Dedifferentiated amniotic fluid mesenchymal stem cell (primary cell): Measurements from ENCODE around the gene KDM3B.
"Not testable (repeated sequence)": the region's sequence is repeated elsewhere in the genome, so short reads cannot be mapped to it uniquely, and the experiment has no call there.

ENCODE experiments used
- DNase-seq: peaks from one replicate; pipeline ENCODE4 v3.0.0-alpha.2; 2016; ENCODE audit errors: extremely low spot score

Gene KDM3B

DNA sequence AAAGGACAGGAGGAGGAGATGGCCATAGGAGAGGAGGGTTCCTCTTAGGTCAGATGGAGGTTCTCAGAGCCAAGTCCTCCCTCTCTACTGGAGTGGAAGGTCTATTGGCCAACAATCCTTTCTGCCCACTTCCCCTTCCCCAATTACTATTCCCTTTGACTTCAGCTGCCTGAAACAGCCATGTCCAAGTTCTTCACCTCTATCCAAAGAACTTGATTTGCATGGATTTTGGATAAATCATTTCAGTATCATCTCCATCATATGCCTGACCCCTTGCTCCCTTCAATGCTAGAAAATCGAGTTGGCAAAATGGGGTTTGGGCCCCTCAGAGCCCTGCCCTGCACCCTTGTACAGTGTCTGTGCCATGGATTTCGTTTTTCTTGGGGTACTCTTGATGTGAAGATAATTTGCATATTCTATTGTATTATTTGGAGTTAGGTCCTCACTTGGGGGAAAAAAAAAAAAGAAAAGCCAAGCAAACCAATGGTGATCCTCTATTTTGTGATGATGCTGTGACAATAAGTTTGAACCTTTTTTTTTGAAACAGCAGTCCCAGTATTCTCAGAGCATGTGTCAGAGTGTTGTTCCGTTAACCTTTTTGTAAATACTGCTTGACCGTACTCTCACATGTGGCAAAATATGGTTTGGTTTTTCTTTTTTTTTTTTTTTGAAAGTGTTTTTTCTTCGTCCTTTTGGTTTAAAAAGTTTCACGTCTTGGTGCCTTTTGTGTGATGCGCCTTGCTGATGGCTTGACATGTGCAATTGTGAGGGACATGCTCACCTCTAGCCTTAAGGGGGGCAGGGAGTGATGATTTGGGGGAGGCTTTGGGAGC is 115.9 kb downstream of the KDM3B start:
- peak; percentile 74 for DNase-seq

DNA sequence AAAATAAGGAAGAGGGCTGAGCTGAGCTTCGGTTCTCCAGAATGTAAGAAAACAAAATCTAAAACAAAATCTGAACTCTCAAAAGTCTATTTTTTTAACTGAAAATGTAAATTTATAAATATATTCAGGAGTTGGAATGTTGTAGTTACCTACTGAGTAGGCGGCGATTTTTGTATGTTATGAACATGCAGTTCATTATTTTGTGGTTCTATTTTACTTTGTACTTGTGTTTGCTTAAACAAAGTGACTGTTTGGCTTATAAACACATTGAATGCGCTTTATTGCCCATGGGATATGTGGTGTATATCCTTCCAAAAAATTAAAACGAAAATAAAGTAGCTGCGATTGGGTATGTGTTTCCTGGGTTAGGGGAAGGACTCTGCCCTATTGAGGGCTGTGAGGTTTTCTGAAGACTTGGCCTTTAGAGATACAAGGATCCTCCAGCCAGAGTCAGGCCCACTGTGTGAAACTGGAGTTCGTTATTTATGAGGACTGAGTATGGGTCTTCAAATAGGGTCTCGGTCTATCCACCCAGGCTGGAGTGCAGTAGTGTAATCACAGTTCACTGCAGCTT is 116.6 kb downstream of the KDM3B start:
- DNase-seq: peak; percentile 93

DNA sequence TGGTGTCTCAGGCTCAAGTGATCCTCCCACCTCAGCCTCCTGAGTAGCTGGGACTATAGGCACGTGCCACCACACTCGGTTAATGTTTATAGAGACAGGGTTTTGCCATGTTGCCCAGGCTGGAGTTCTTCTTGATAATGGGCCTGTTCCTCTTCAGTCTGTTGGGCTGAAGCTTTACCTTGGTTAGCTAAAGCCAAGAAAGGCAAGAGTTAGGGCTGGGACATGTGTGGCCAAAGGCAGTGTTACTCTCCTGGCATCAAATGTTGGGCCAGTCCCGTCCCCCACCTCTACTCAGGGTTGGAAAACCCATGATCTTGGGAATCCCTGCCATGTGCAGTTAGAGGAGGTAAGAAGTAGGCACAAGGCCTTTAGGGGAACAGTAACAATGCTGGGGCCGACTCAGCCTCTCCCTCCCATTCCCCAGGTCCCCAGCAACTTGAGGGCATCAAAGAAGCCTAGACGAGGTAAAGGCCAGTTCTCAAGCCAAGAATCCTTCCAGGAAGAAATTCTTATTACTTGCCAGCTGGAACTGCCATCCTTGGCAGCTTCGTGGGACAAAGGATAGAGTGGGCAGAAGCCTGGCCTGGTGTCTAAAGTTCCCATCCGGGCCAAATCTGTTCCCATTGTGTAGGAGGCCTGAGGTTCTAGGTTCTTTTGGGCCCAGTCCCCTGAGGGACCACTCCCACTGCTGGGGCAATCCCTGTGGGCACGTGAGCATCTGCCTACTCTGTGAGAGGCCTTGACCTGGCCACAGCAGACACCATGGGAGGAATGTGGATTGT is 117.2 kb downstream of the KDM3B start:
- peak; percentile 94 for DNase-seq

DNA sequence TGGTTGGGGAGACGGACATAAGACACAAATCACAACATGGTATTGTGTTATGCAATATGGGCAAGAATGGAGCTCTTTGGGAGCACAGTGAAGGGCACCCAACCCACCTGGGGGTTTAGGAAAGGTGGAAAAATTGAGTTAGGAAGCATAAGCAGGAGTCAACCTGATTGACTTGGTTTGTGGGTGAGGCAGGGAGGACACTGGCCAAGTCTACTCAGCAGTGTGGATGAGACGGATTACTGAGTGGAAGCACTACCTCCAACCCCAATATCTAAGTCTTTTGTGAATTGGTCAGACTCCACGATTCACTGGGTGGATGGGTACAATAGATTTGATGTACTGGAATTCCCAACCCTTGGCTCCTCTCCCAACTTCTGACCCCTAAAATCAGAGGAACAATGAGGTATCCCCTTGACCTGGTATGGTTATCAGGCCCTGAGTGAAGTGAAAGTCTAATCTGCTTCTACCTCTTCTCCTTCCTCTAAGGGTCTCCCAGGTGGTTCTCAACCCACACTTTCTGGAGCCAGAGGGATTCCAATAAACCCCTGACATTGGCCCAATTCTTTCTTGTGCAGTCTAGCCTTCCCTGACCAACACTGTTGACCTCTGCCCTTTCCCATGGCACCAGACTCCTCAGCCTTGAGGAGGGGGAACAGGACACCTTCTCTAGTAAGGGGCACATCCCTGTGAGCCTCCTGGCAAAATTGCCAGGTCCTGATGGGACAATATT is 118.0 kb downstream of the KDM3B start:
- DNase-seq: no peak

DNA sequence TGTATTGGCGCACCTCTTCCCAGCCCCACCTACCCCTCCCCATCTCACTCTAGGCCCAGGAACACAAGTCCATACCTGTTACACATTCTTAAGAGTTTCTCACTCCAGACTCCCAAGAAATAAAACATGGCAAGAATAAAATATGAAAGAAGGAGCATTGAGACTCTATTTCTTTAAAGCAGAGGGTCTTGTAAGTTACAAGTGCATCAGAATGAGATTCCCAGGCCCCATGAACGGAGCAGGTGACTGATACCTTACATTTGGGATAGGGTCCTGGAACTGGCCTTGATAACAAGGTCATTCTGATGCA is 118.5 kb downstream of the KDM3B start:
- DNase-seq: no peak

DNA sequence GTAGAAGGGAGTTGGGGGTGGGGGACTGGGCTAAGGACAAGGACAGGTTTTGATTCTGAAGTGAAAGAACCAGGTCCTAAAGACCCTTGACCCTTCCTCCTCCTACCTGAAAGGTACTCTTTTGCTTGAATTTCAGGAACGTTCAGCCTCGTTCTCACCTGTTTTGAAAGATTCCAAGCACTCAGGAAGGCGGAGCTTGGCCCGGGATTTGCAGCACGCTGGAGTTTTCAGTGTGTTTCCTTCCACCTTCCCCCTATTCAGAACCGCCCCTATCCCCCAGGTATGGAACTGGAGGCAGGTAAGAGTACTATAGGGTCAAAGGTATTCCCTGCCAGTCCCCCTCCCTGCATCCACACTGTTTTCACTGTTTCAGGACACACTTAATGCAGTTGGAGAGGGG is 119.9 kb downstream of the KDM3B start:
- DNase-seq: no peak

DNA sequence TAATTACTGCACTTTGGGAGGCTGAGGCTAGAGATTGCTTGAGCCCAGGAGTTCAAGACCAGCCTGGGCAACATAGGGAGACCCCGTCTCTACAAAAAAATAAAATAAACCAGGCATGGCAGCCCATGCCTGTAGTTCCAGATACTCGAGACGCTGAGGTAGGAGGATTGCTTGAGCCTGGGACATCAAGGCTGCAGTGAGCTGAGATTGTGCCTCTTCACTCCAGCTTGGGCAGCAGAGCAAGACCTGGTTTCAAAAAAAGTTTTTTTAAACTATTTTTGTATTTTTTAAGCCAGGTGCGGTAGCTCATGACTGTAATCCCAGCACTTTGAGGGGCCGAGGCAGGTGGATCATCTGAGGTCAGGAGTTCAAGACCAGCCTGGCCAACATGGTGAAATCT is 120.7 kb downstream of the KDM3B start:
- not testable (repeated sequence) for DNase-seq

DNA sequence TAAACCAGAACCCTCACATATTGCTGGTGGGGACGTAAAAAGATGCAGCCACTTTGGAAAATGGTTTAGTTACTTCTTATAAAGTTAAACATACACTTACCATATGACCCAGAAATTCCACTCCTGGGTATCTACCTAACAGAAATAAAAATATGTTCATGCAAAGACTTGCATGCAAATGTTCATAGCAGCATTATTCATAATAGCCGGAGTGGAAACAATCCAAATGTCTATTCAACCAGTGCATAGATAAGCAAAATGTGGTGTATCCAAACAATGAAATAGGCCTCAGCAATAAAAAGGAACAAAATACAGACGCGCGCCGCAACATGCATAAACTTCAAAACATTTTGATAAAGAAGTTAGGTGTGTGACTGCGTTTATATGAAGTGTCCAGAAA is 124.4 kb downstream of the KDM3B start:
- DNase-seq: no peak

DNA sequence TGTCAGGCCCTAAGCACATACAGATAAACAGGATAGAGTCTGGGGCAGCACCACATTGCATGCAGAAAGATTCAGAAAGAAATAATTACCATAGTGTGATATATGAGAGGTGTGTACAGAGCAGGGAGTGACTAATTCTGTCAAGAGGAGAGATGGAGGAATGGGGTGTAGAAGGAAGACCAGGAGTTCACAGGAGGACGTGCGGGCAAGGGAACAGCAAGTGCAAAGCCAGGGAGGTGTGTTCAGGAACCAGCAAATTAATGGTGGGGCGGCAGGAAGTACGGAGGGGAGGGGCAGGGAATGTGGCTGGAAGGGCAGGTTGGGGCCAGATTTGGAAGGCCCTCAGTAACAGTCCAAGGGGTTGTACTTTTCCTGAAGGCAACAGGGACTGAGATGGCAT is 130.2 kb downstream of the KDM3B start:
- DNase-seq: no peak
